ENCODE results near the gene HSPB6. TPM values are rescaled to one million over a fixed set of nuclear protein-coding genes. Genes with fewer than 3 reads are reported as not detected.
A peak's percentile ranks its signal among the peaks of the same experiment; 100 is the strongest.

The HSPB6 gene
- total RNA-seq, 1 experiment from 2014 or later = 0.37 TPM

GRCh38 chr19:35713904-35714495 lies 42.8 kb downstream of the HSPB6 start:
- H3K9ac ChIP-seq (ENCODE audit: extremely low read depth, insufficient read length, low read length) = no peak overlapping the region
- H3K4me2 ChIP-seq (ENCODE audit: insufficient read depth, insufficient read length, low read length) = no peak overlapping the region
- H3K9me3 ChIP-seq (ENCODE audit: control insufficient read depth, low read depth, low read length) = no peaks in the 10 kb centered on the region
- no peak overlapping the region for H3K56ac ChIP-seq (ENCODE audit: insufficient read length, low read depth, low read length)
- peaks cover 6% of the 10 kb centered on the region; the same call in 1 of the 2 replicates for H3K79me2 ChIP-seq (ENCODE audit: insufficient read depth, low read length)
- no peak overlapping the region for H2BK120ac ChIP-seq (ENCODE audit: low read depth, low read length, poor library complexity, severe bottlenecking)
- no peak overlapping the region for H2BK12ac ChIP-seq (ENCODE audit: insufficient read length, low read depth, low read length)
- Mint-ChIP-seq H3K9me3 (no peaks in the 10 kb centered on the region; a peak in 1 of 5 replicates), H3K4me3 (peak overlapping the region in 1 of 2 experiments; percentile 5; a peak in 1 of 5 replicates), H3K27me3 (ENCODE audit: low read depth) (no peaks in the 10 kb centered on the region; the same call in 1 of the 2 replicates), H3K4me1 (peaks cover 43% of the 10 kb centered on the region in 2 experiments), H3K27ac (peak overlapping the region in 1 of 3 experiments; percentile 66; a peak in 1 of 7 replicates), H3K36me3 (ENCODE audit: insufficient read depth in 1 of 3, low read depth in 3 of 3) (peaks cover 0 to 7% (median 6%) of the 10 kb centered on the region in 3 experiments; a peak in 5 of 7 replicates)
- no CpG with 5 or more reads among the region's 12 CpGs for WGBS (ENCODE audit: extremely low coverage, insufficient read length, low lambda C conversion rate)
- no peak overlapping the region for H3K27ac ChIP-seq (ENCODE audit: insufficient read length, low read depth, low read length)
- no peak overlapping the region for H2AFZ ChIP-seq (ENCODE audit: low read length)
- H3K79me1 ChIP-seq (ENCODE audit: insufficient read depth, low read depth, low read length, poor library complexity, severe bottlenecking) = no peaks in the 10 kb centered on the region
- H3K4me1 ChIP-seq (ENCODE audit: insufficient read depth, low read length) = peaks cover 10% of the 10 kb centered on the region; the same call in 1 of the 2 replicates
- H3K23ac ChIP-seq (ENCODE audit: insufficient read length, low read depth, low read length) = no peak overlapping the region
- no peak overlapping the region for H2AK5ac ChIP-seq (ENCODE audit: insufficient read length, low read length)
- H3T11ph ChIP-seq (ENCODE audit: low read length) = no peak overlapping the region
- no peak overlapping the region for H4K5ac ChIP-seq (ENCODE audit: insufficient read length, low read depth, low read length)
- no peak overlapping the region for H2BK5ac ChIP-seq (ENCODE audit: insufficient read length, low read length)
- no peak overlapping the region for H2BK20ac ChIP-seq (ENCODE audit: low read depth, low read length, poor library complexity, severe bottlenecking)
- no peak for DNase-seq
- peaks cover under 1% of the 10 kb centered on the region for H4K20me1 ChIP-seq (ENCODE audit: control insufficient read depth, insufficient read depth, insufficient read length)
- no peaks in the 10 kb centered on the region for H3K27me3 ChIP-seq (ENCODE audit: insufficient read depth, low read length)
- no peak overlapping the region for H4K91ac ChIP-seq (ENCODE audit: insufficient read length, low read depth, low read length)
- peaks cover 18% of the 10 kb centered on the region for H3K23me2 ChIP-seq (ENCODE audit: insufficient read length, low read depth, low read length, poor library complexity, severe bottlenecking)
- H3K14ac ChIP-seq (ENCODE audit: insufficient read depth, low read length) = no peak overlapping the region; the same call in 1 of the 2 replicates
- no peak overlapping the region for H3K4ac ChIP-seq (ENCODE audit: low read depth, low read length)
- no peak overlapping the region for H4K8ac ChIP-seq (replicated peaks; ENCODE audit: insufficient read length, low read depth, low read length)
- TF ChIP-seq CTCF (conservative IDR thresholded peaks at IDR 0.05) = no peak
- no peak overlapping the region for H3K18ac ChIP-seq (ENCODE audit: insufficient read length, low read depth, low read length)
- H2BK15ac ChIP-seq (ENCODE audit: low read depth, low read length) = no peak overlapping the region

Measured in H9 (cell line).